HG03432 (cell line): Measurements from ENCODE around the gene AKIRIN1.
"Not testable (repeated sequence)": the region's sequence is repeated elsewhere in the genome, so short reads cannot be mapped to it uniquely, and the experiment has no call there.

Experiments used
- ATAC-seq: cut with Tn5 transposase; IDR thresholded peaks from one replicate; pipeline ENCODE4 v1.9.1; 2021; ENCODE audit warnings: mild to moderate bottlenecking, moderate library complexity; ENCODE audit not compliant: unreplicated experiment

AKIRIN1 gene

GRCh38 chr1:38990738-38991637, at the start of gene AKIRIN1:
AKIRIN1 (plus strand) TSS chr1:38991276; CDS start chr1:38991381, 105 bp downstream.
- ATAC-seq, result peak; percentile 95

GRCh38 chr1:38941527-38942019, 49.5 kb upstream of the AKIRIN1 start, which contains the start of gene RHBDL2:
RHBDL2 (minus strand) TSS chr1:38941830; CDS start chr1:38919212, 22,618 bp downstream.
- ATAC-seq, result no peak

- no peak for ATAC-seq
Observed at GRCh38 chr1:38942664-38943428, 48.2 kb upstream of the AKIRIN1 start.

GRCh38 chr1:38944547-38944946, 46.5 kb upstream of the AKIRIN1 start:
- ATAC-seq, result no peak

- ATAC-seq, result no peak
Observed at GRCh38 chr1:38950553-38950952, 40.5 kb upstream of the AKIRIN1 start.

- ATAC-seq, result no peak
Observed at GRCh38 chr1:38953433-38953860, 37.6 kb upstream of the AKIRIN1 start.

GRCh38 chr1:38958967-38959366, 32.1 kb upstream of the AKIRIN1 start:
- no peak for ATAC-seq

GRCh38 chr1:38962113-38962512, 29.0 kb upstream of the AKIRIN1 start:
- ATAC-seq, result no peak

- no peak for ATAC-seq
Observed at GRCh38 chr1:38962560-38962959, 28.5 kb upstream of the AKIRIN1 start.

- no peak for ATAC-seq
Observed at GRCh38 chr1:38964140-38964548, 26.9 kb upstream of the AKIRIN1 start.

- ATAC-seq, result not testable (repeated sequence)
Observed at GRCh38 chr1:38973145-38973544, 17.9 kb upstream of the AKIRIN1 start.

- ATAC-seq, result no peak
Observed at GRCh38 chr1:38973659-38974437, 17.2 kb upstream of the AKIRIN1 start.

- not testable (repeated sequence) for ATAC-seq
Observed at GRCh38 chr1:38977399-38978244, 13.5 kb upstream of the AKIRIN1 start.

GRCh38 chr1:38978245-38978542, 12.9 kb upstream of the AKIRIN1 start:
- not testable (repeated sequence) for ATAC-seq

GRCh38 chr1:38979380-38979779, 11.7 kb upstream of the AKIRIN1 start:
- not testable (repeated sequence) for ATAC-seq

GRCh38 chr1:38989979-38990378, 1.1 kb upstream of the AKIRIN1 start:
- ATAC-seq, result no peak

GRCh38 chr1:38990386-38990737, 714 bp upstream of the AKIRIN1 start:
- ATAC-seq, result no peak

- ATAC-seq, result no peak
Observed at GRCh38 chr1:38991638-38992411, 749 bp downstream of the AKIRIN1 start.

GRCh38 chr1:38992412-38993111, 1.5 kb downstream of the AKIRIN1 start:
- no peak for ATAC-seq
